Osteocyte (in vitro differentiated cells): ENCODE data around the gene ZFYVE28. TPM values are rescaled to one million over a fixed set of nuclear protein-coding genes. Genes with fewer than 3 reads are reported as not detected.

Experiments used
- DNase-seq: peaks from one replicate; pipeline ENCODE4 v3.0.0; 2021; ENCODE audit warnings: mixed read lengths; ENCODE audit not compliant: unreplicated experiment; ENCODE audit errors: extremely low spot score
- H3K27ac Mint-ChIP-seq: one replicate; pipeline ENCODE4 v1.8.0; 2021; ENCODE audit warnings: mild to moderate bottlenecking, mixed read lengths; ENCODE audit not compliant: unreplicated experiment
- H3K27me3 Mint-ChIP-seq: one replicate; pipeline ENCODE4 v1.8.0; 2021; ENCODE audit warnings: mixed read lengths; ENCODE audit not compliant: unreplicated experiment
- H3K36me3 Mint-ChIP-seq: one replicate; pipeline ENCODE4 v1.8.0; 2021; ENCODE audit warnings: mixed read lengths; ENCODE audit not compliant: unreplicated experiment
- H3K4me1 Mint-ChIP-seq: one replicate; pipeline ENCODE4 v1.8.0; 2021; ENCODE audit warnings: mixed read lengths; ENCODE audit not compliant: unreplicated experiment
- H3K4me3 Mint-ChIP-seq: one replicate; pipeline ENCODE4 v1.8.0; 2021; ENCODE audit warnings: mild to moderate bottlenecking, moderate library complexity, mixed read lengths; ENCODE audit not compliant: unreplicated experiment
- H3K9me3 Mint-ChIP-seq: one replicate; pipeline ENCODE4 v1.8.0; 2021; ENCODE audit warnings: mixed read lengths; ENCODE audit not compliant: unreplicated experiment
- CTCF ChIP-seq: fragments of 200-600 bp; sonication (generic); IDR thresholded peaks from 2 replicates; pipeline ENCODE4 v1.5.0; 2021; ENCODE audit warnings: antibody characterized with exemption, mild to moderate bottlenecking, moderate library complexity
- total RNA-seq: library from RNA; stranded (reverse); gene quantifications from 2 replicates; pipeline ENCODE4 v1.2.1, GENCODE V29; 2021

Gene ZFYVE28
- total RNA-seq, 1 donor from 2014 or later, result 3.4 TPM

- no peak for DNase-seq
These were observed 71.3 kb downstream of the ZFYVE28 start for GRCh38 chr4:2347190-2347589.

GRCh38 chr4:2343476-2343875 is 75.0 kb downstream of the ZFYVE28 start:
- Mint-ChIP-seq H3K9me3 (peaks cover 21% of the 10 kb centered on the region), H3K27ac (no peak overlapping the region), H3K36me3 (peaks cover 2% of the 10 kb centered on the region), H3K4me3 (no peak overlapping the region), H3K4me1 (no peaks in the 10 kb centered on the region), H3K27me3 (peaks cover 23% of the 10 kb centered on the region)
- no peak for DNase-seq
- TF ChIP-seq CTCF, result no peak

More at GRCh38 chr4:2347190-2347589, 71.3 kb downstream of the ZFYVE28 start:
- H3K9me3 Mint-ChIP-seq, result peaks cover 21% of the 10 kb centered on the region
- no peak overlapping the region for H3K27ac Mint-ChIP-seq
- no peak for TF ChIP-seq CTCF
- peaks cover 2% of the 10 kb centered on the region for H3K36me3 Mint-ChIP-seq
- no peaks in the 10 kb centered on the region for H3K4me1 Mint-ChIP-seq
- H3K4me3 Mint-ChIP-seq, result no peak overlapping the region
- H3K27me3 Mint-ChIP-seq, result peaks cover 28% of the 10 kb centered on the region

- peaks cover 15% of the 10 kb centered on the region for H3K9me3 Mint-ChIP-seq
- no peak overlapping the region for H3K27ac Mint-ChIP-seq
- TF ChIP-seq CTCF, result no peak
- peaks cover 2% of the 10 kb centered on the region for H3K36me3 Mint-ChIP-seq
- DNase-seq, result peak; percentile 70
- H3K4me1 Mint-ChIP-seq, result no peaks in the 10 kb centered on the region
- H3K27me3 Mint-ChIP-seq, result peaks cover 19% of the 10 kb centered on the region
- no peak overlapping the region for H3K4me3 Mint-ChIP-seq
These were observed 76.4 kb downstream of the ZFYVE28 start for GRCh38 chr4:2341911-2342652.

GRCh38 chr4:2341261-2341841 is 77.1 kb downstream of the ZFYVE28 start:
- Mint-ChIP-seq H3K9me3 (peaks cover 8% of the 10 kb centered on the region), H3K27ac (no peak overlapping the region), H3K36me3 (peaks cover 2% of the 10 kb centered on the region), H3K4me3 (no peak overlapping the region), H3K27me3 (peaks cover 19% of the 10 kb centered on the region), H3K4me1 (no peaks in the 10 kb centered on the region)
- no peak for TF ChIP-seq CTCF
- DNase-seq, result peak; percentile 80

GRCh38 chr4:2340272-2341061 is 78.0 kb downstream of the ZFYVE28 start:
- DNase-seq, result peak; percentile 78
- TF ChIP-seq CTCF, result no peak
- Mint-ChIP-seq H3K9me3 (peaks cover 4% of the 10 kb centered on the region), H3K4me3 (no peak overlapping the region), H3K4me1 (no peaks in the 10 kb centered on the region), H3K27me3 (peaks cover 19% of the 10 kb centered on the region), H3K27ac (no peak overlapping the region), H3K36me3 (peaks cover 2% of the 10 kb centered on the region)
